CD4-positive, alpha-beta T cell treated with Interleukin-6 at 100 ng/mL for 8 hours (primary cell): Measurements from ENCODE around the gene SNX6.
"Not testable (repeated sequence)": the region's sequence is repeated elsewhere in the genome, so short reads cannot be mapped to it uniquely, and the experiment has no call there.

Experiments
- DNase-seq: peaks from one replicate; pipeline ENCODE4 v3.0.0-alpha.2; 2020; ENCODE audit warnings: mixed read lengths, low spot score

Gene SNX6

DNA sequence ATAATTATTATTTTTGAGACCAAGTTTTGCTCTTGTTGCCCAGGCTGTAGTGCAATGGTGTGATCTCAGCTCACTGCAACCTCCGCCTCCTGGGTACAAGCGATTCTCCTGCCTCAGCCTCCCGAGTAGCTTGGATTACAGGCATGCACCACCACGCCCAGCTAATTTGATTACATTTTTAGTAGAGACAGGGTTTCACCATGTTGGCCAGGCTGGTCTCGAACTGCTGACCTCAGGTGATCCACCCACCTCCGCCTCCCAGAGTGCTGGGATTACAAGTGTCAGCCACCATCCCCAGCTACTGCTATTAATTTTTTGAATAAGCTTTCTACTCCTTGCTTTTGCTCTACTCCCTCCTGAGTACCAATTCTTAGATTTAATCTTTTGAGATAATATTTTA is 108.9 kb downstream of the SNX6 start:
- not testable (repeated sequence) for DNase-seq

DNA sequence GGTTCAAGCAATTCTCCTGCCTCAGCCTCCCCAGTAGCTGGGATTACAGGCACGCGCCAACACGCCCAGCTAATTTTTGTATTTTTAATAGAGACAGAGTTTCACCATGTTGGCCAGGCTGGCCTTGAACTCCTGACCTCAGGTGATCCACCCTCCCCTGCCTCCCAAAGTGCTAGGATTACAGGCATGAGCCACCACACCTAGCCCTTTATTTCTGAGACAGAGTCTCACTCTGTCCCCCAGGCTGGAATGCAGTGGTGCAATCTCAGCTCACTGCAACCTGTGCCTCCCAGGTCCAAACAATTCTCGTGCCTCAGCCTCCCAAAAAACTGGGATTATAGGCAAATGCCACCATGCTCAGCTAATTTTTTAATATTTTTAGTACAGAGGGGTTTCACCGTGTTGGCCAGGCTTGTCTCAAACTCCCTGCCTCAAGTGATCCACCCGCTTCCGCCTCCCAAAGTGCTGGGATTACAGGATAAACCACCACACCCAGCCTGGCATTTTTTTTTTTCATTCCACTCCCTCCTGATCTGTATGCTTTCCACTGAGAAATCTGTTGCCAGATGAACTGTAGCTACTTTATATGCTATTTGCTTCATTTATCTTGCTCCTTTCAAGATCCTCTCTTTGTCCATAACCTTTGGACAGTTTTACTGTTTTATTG is 109.5 kb downstream of the SNX6 start:
- not testable (repeated sequence) for DNase-seq
